ENCODE data around the gene B4GALNT4.
"Not testable (repeated sequence)": the region's sequence is repeated elsewhere in the genome, so short reads cannot be mapped to it uniquely, and the experiment has no call there.

GRCh38 chr11:319888-320273 lies 49.4 kb upstream of the B4GALNT4 start:
- TF ChIP-seq CTCF (IDR thresholded peaks at IDR 0.05); E2F1 (CRISPR knock-in tag; IDR thresholded peaks at IDR 0.05); MLX (CRISPR knock-in tag; IDR thresholded peaks at IDR 0.05); CREB1 (CRISPR knock-in tag; IDR thresholded peaks at IDR 0.05); ZNF232 (CRISPR knock-in tag; IDR thresholded peaks at IDR 0.05); SP1 (CRISPR knock-in tag; conservative IDR thresholded peaks at IDR 0.05); ZNF396 (CRISPR knock-in tag; IDR thresholded peaks at IDR 0.05; ENCODE audit: borderline replicate concordance); JAZF1 (CRISPR knock-in tag; IDR thresholded peaks at IDR 0.05): not testable (repeated sequence)

Measured in WTC11 (cell line).